ENCODE measurements around the gene HCFC1R1.

Gene HCFC1R1

GRCh38 chr16:2973093-2973492 is 50.6 kb downstream of the HCFC1R1 start:
- DNase-seq: peak; percentile 69
